Epithelial cell of umbilical artery (primary cell): ENCODE data around the gene PCDHGB7. TPM values are rescaled to one million over a fixed set of nuclear protein-coding genes. Genes with fewer than 3 reads are reported as not detected.

Experiments
- total RNA-seq: library from RNA; depleted of rRNA; stranded (reverse); fragments of >200 nt; gene quantifications from 2 replicates; pipeline ENCODE4 v1.2.3, GENCODE V29; 2014

The PCDHGB7 gene
- total RNA-seq, 1 donor from 2014 or later, result 2.9 TPM

Other genes with a start within 250 kb of the PCDHGB7 start
- gene PCDHB7, start 245.0 kb upstream of the PCDHGB7 start, total RNA-seq, result under 0.01 TPM in 1 of 2 replicates, not detected in the other
- under 0.01 and 0.15 TPM in 2 replicates for gene PCDHB8, start 239.9 kb upstream of the PCDHGB7 start, total RNA-seq
- under 0.01 TPM in 2 replicates for gene PCDHB16, start 235.3 kb upstream of the PCDHGB7 start, total RNA-seq
- gene PCDHB9, start 230.5 kb upstream of the PCDHGB7 start, total RNA-seq, result 0.15 TPM in 1 of 2 replicates, not detected in the other
- 0.30 and 0.32 TPM in 2 replicates for gene PCDHB10, start 225.3 kb upstream of the PCDHGB7 start, total RNA-seq
- under 0.01 and 0.15 TPM in 2 replicates for gene PCDHB11, start 218.1 kb upstream of the PCDHGB7 start, total RNA-seq
- gene PCDHB12, start 209.0 kb upstream of the PCDHGB7 start, total RNA-seq, result under 0.01 TPM in 1 of 2 replicates, not detected in the other
- gene PCDHB13, start 203.8 kb upstream of the PCDHGB7 start, total RNA-seq, result 0.15 and 0.65 TPM in 2 replicates
- 0.61 and 0.65 TPM in 2 replicates for gene PCDHB14, start 194.3 kb upstream of the PCDHGB7 start, total RNA-seq
- gene PCDHB15, start 172.3 kb upstream of the PCDHGB7 start, total RNA-seq, result 0.32 and 0.46 TPM in 2 replicates
- gene SLC25A2, start 113.6 kb upstream of the PCDHGB7 start, total RNA-seq, result 0.15 TPM in 1 of 2 replicates, not detected in the other
- gene TAF7, start 96.9 kb upstream of the PCDHGB7 start, total RNA-seq, result 76.7 and 85.6 TPM in 2 replicates
- under 0.01 and 0.32 TPM in 2 replicates for gene PCDHGA1, start 87.2 kb upstream of the PCDHGB7 start, total RNA-seq
- gene PCDHGA2, start 78.9 kb upstream of the PCDHGB7 start, total RNA-seq, result 0.46 and 0.65 TPM in 2 replicates
- 0.15 and 0.32 TPM in 2 replicates for gene PCDHGA3, start 73.8 kb upstream of the PCDHGB7 start, total RNA-seq
- under 0.01 and 0.65 TPM in 2 replicates for gene PCDHGB1, start 67.6 kb upstream of the PCDHGB7 start, total RNA-seq
- 1.7 and 1.9 TPM in 2 replicates for gene PCDHGA4, start 62.7 kb upstream of the PCDHGB7 start, total RNA-seq
- 0.46 and 0.65 TPM in 2 replicates for gene PCDHGB2, start 57.7 kb upstream of the PCDHGB7 start, total RNA-seq
- gene PCDHGA5, start 53.5 kb upstream of the PCDHGB7 start, total RNA-seq, result 0.30 and 0.32 TPM in 2 replicates
- gene PCDHGB3, start 47.4 kb upstream of the PCDHGB7 start, total RNA-seq, result 0.46 and 1.3 TPM in 2 replicates
- 0.76 and 0.97 TPM in 2 replicates for gene PCDHGA6, start 43.8 kb upstream of the PCDHGB7 start, total RNA-seq
- gene PCDHGA7, start 34.9 kb upstream of the PCDHGB7 start, total RNA-seq, result 0.65 and 0.91 TPM in 2 replicates
- 4.9 and 10.1 TPM in 2 replicates for gene PCDHGB4, start 30.0 kb upstream of the PCDHGB7 start, total RNA-seq
- gene PCDHGA8, start 25.0 kb upstream of the PCDHGB7 start, total RNA-seq, result 0.46 and 0.97 TPM in 2 replicates
- gene PCDHGB5, start 19.7 kb upstream of the PCDHGB7 start, total RNA-seq, result 6.1 and 9.1 TPM in 2 replicates
- gene PCDHGA9, start 14.9 kb upstream of the PCDHGB7 start, total RNA-seq, result 0.76 and 0.97 TPM in 2 replicates
- 0.97 and 1.1 TPM in 2 replicates for gene PCDHGB6, start 9.7 kb upstream of the PCDHGB7 start, total RNA-seq
- 2.3 TPM in 2 replicates for gene PCDHGA10, start 4.7 kb upstream of the PCDHGB7 start, total RNA-seq
- gene PCDHGA11, start 3.4 kb downstream of the PCDHGB7 start, total RNA-seq, result 5.3 and 5.8 TPM in 2 replicates
- 5.2 and 5.9 TPM in 2 replicates for gene PCDHGA12, start 12.8 kb downstream of the PCDHGB7 start, total RNA-seq
- 6.5 and 7.8 TPM in 2 replicates for gene PCDHGC3, start 58.3 kb downstream of the PCDHGB7 start, total RNA-seq
- gene PCDHGC4, start 67.4 kb downstream of the PCDHGB7 start, total RNA-seq, result 0.32 and 0.46 TPM in 2 replicates
- gene PCDHGC5, start 71.4 kb downstream of the PCDHGB7 start, total RNA-seq, result 0.32 TPM in 1 of 2 replicates, not detected in the other
- 23.7 and 36.1 TPM in 2 replicates for gene DIAPH1, start 201.3 kb downstream of the PCDHGB7 start, total RNA-seq
- 50.3 and 56.1 TPM in 2 replicates for gene HDAC3, start 219.2 kb downstream of the PCDHGB7 start, total RNA-seq
- gene RELL2, start 219.3 kb downstream of the PCDHGB7 start, total RNA-seq, result 3.9 and 4.3 TPM in 2 replicates
- 21.1 and 26.6 TPM in 2 replicates for gene FCHSD1, start 233.7 kb downstream of the PCDHGB7 start, total RNA-seq